IMR-90 (cell line): ENCODE data around the gene USP31. TPM values are rescaled to one million over a fixed set of nuclear protein-coding genes. Genes with fewer than 3 reads are reported as not detected.
A peak's percentile ranks its signal among the peaks of the same experiment; 100 is the strongest.

Experiments used
- ATAC-seq: fragments of 200-7000 bp; cut with Tn5 transposase; 2 replicates; pipeline ENCODE4 v1.9.1; 2020; ENCODE audit warnings: low read depth, mild to moderate bottlenecking, moderate library complexity
- BruUV-seq: library from RNA; stranded (reverse); fragments of 400-500 nt; replicated peaks from 2 replicates; lab custom pipeline; 2021; lab: Mats Ljungman, UMichigan
- CTCF ChIA-PET: fragments of 300-600 bp; formaldehyde crosslinking; extraction: SDS; loops from one replicate; lab custom pipeline; 2021; ENCODE audit warnings: antibody characterized with exemption; lab: Yijun Ruan, JAX
- POLR2A ChIA-PET: fragments of 300-600 bp; sonication (Branson Sonifier 250); formaldehyde crosslinking; loops from one replicate; lab custom pipeline; 2022; ENCODE audit warnings: antibody characterized with exemption; ENCODE audit not compliant: unreplicated experiment; lab: Charles Lee
- DNase-seq: peaks from one replicate; pipeline ENCODE4 v3.0.0; 2013
- H2AFZ ChIP-seq: replicated peaks from 2 replicates; pipeline ENCODE3; 2013; ENCODE audit warnings: low read length, mild to moderate bottlenecking; ENCODE audit not compliant: poor library complexity
- H2AK5ac ChIP-seq: 2 replicates; pipeline ENCODE4 v1.6.1; 2013; ENCODE audit warnings: low read depth, low read length, inconsistent platforms
- H2AK9ac ChIP-seq: replicated peaks from 2 replicates; pipeline ENCODE3; 2013; ENCODE audit warnings: mild to moderate bottlenecking, low read depth, low read length, moderate library complexity; ENCODE audit not compliant: poor library complexity
- H2BK120ac ChIP-seq: 2 replicates; pipeline ENCODE4 v1.6.1; 2013; ENCODE audit warnings: low read depth, low read length, inconsistent platforms
- H2BK15ac ChIP-seq: 3 replicates; pipeline ENCODE4 v1.6.1; 2013; ENCODE audit warnings: low read depth, low read length, inconsistent platforms
- H2BK20ac ChIP-seq: 2 replicates; pipeline ENCODE4 v1.6.1; 2013; ENCODE audit warnings: low read depth, mild to moderate bottlenecking, inconsistent platforms, low read length, moderate library complexity
- H2BK5ac ChIP-seq: 2 replicates; pipeline ENCODE4 v1.6.1; 2013; ENCODE audit warnings: mild to moderate bottlenecking, low read depth, low read length, inconsistent platforms; ENCODE audit not compliant: poor library complexity, severe bottlenecking
- H3K14ac ChIP-seq: replicated peaks from 2 replicates; pipeline ENCODE4 v1.6.1; 2013; ENCODE audit warnings: low read depth, low read length, inconsistent platforms
- H3K18ac ChIP-seq: 2 replicates; pipeline ENCODE4 v1.6.1; 2013; ENCODE audit warnings: low read depth, low read length, control low read depth
- H3K23ac ChIP-seq: 2 replicates; pipeline ENCODE4 v1.6.1; 2013; ENCODE audit warnings: low read depth, low read length, inconsistent platforms
- H3K27ac ChIP-seq: 2 replicates; pipeline ENCODE4 v1.5.1; 2013; ENCODE audit warnings: mild to moderate bottlenecking, control low read depth, low read length; ENCODE audit not compliant: insufficient read depth
- H3K27me3 ChIP-seq: 2 replicates; pipeline ENCODE4 v1.6.1; 2013; ENCODE audit warnings: low read length; ENCODE audit not compliant: control insufficient read depth, insufficient read depth
- H3K36me3 ChIP-seq: 2 replicates; pipeline ENCODE4 v1.6.1; 2013; ENCODE audit warnings: low read length, mixed read lengths; ENCODE audit not compliant: control insufficient read depth, insufficient read depth
- H3K4ac ChIP-seq: 2 replicates; pipeline ENCODE4 v1.6.1; 2013; ENCODE audit warnings: low read depth, low read length, inconsistent platforms
- H3K4me1 ChIP-seq: 2 replicates; pipeline ENCODE4 v1.6.1; 2013; ENCODE audit warnings: low read length, mixed read lengths; ENCODE audit not compliant: control insufficient read depth, insufficient read depth
- H3K4me2 ChIP-seq: 2 replicates; pipeline ENCODE4 v1.6.1; 2013; ENCODE audit warnings: low read depth, mild to moderate bottlenecking, control low read depth, low read length, moderate library complexity
- H3K4me3 ChIP-seq: 2 replicates; pipeline ENCODE4 v1.5.1; 2013; ENCODE audit warnings: low read depth, mild to moderate bottlenecking, control low read depth, low read length, moderate library complexity; ENCODE audit not compliant: insufficient read depth
- H3K56ac ChIP-seq: 2 replicates; pipeline ENCODE4 v1.6.1; 2013; ENCODE audit warnings: low read length, inconsistent platforms; ENCODE audit not compliant: insufficient read depth; ENCODE audit errors: extremely low read depth
- H3K79me1 ChIP-seq, 2 experiments: 2 replicates each; pipeline ENCODE4 v1.6.1; 2013; ENCODE audit warnings: low read length in 2 of 2, inconsistent platforms in 1 of 2, low read depth in 1 of 2
- H3K9ac ChIP-seq: 2 replicates; pipeline ENCODE4 v1.6.1; 2013; ENCODE audit warnings: low read depth, low read length, control low read depth
- H3K9me1 ChIP-seq: 2 replicates; pipeline ENCODE4 v1.6.1; 2013; ENCODE audit warnings: low read length, inconsistent platforms; ENCODE audit not compliant: insufficient read depth
- H3K9me3 ChIP-seq: 2 replicates; pipeline ENCODE4 v1.6.1; 2013; ENCODE audit warnings: low read length; ENCODE audit not compliant: control insufficient read depth, insufficient read depth
- H4K20me1 ChIP-seq: 2 replicates; pipeline ENCODE4 v1.6.1; 2013; ENCODE audit warnings: low read length, inconsistent platforms; ENCODE audit not compliant: insufficient read depth
- H4K5ac ChIP-seq: 2 replicates; pipeline ENCODE4 v1.6.1; 2013; ENCODE audit warnings: mild to moderate bottlenecking, low read depth, low read length, control low read depth
- H4K8ac ChIP-seq, 2 experiments: 2 replicates each; pipeline ENCODE4 v1.6.1; 2013; ENCODE audit warnings: low read depth in 2 of 2, low read length in 2 of 2, control low read depth in 1 of 2, inconsistent platforms in 1 of 2
- H4K91ac ChIP-seq: 2 replicates; pipeline ENCODE4 v1.6.1; 2013; ENCODE audit warnings: low read depth, low read length, inconsistent platforms; ENCODE audit not compliant: insufficient read depth
- CHD1 ChIP-seq: IDR thresholded peaks from 2 replicates; pipeline ENCODE4 v1.6.1; 2012; ENCODE audit warnings: low read depth, low read length, improper control_type of control experiment
- WGBS, 2 experiments: methylation state at CpG; one replicate each; pipeline versions ENCODE4 v1.1.5 to v1.1.7; 2013; ENCODE audit warnings: missing lambda C conversion rate in 2 of 2; ENCODE audit not compliant: insufficient read length in 1 of 2; ENCODE audit errors: extremely low coverage in 2 of 2; 5-methylcytosine and 5-hydroxymethylcytosine counted together
- dilution Hi-C: fragments of 300-500 bp; cut with HindIII; formaldehyde crosslinking; loops from one replicate; pipeline ENCODE4 v1.14.3; 2018; ENCODE audit warnings: low sequenced_read_pairs; ENCODE audit not compliant: unreplicated experiment
- in situ Hi-C: fragments of 300-500 bp; cut with MboI; formaldehyde crosslinking; loops from 3 replicates; pipeline ENCODE4 v1.14.3; 2019; ENCODE audit warnings: low sequenced_read_pairs, inconsistent platforms, mixed read lengths
- intact Hi-C: fragments of 100-400 bp; cut with micrococcal nuclease; formaldehyde crosslinking; loops from 2 replicates; pipeline ENCODE4 v1.10.0; 2022
- polyA plus RNA-seq, 3 experiments: library from polyadenylated mRNA; depleted of rRNA; stranded (reverse); fragments of >200 nt; gene quantifications; 2 replicates each; pipeline ENCODE4 v1.2.3, GENCODE V29; 2012; ENCODE audit warnings: low replicate concordance in 1 of 3
- total RNA-seq: library from RNA; depleted of rRNA; stranded (reverse); fragments of >200 nt; gene quantifications from 2 replicates; pipeline ENCODE4 v1.2.3, GENCODE V29; 2012

Gene USP31
- total and polyA plus RNA-seq, 2 of the 4 experiments (the other 2 are of a cell fraction), result 2.9 to 3.4 TPM

- POLR2A ChIA-PET, result no interaction called here
- H4K91ac ChIP-seq, result no peak within 1 kb of the TSS
- DNase-seq (no peak), ATAC-seq (peak; percentile 18; the same call in 1 of the 2 replicates)
- H4K5ac ChIP-seq, result no peak within 1 kb of the TSS
- H2AK5ac ChIP-seq, result no peak within 1 kb of the TSS
- H3K18ac ChIP-seq, result no peak within 1 kb of the TSS
- H3K4me3 ChIP-seq, result no peak within 1 kb of the TSS
- no peaks in the 10 kb centered on the region for H3K9me3 ChIP-seq
- H3K4me1 ChIP-seq, result no peaks in the 10 kb centered on the region
- peak within 1 kb of the TSS; percentile 70 for H2AK9ac ChIP-seq
- H3K9ac ChIP-seq, result no peak within 1 kb of the TSS
- H3K23ac ChIP-seq, result no peak within 1 kb of the TSS
- no peak within 1 kb of the TSS for H2BK5ac ChIP-seq
- peak within 1 kb of the TSS; percentile 78 for H2AFZ ChIP-seq
- no peak within 1 kb of the TSS for H2BK15ac ChIP-seq
- H3K36me3 ChIP-seq, result no peaks in the 10 kb centered on the region
- WGBS, 2 experiments, result 4% methylated on average over 42 of the region's 71 CpGs; no CpG with 5 or more reads in 1 of the 2 experiments
- no peak within 1 kb of the TSS for H3K14ac ChIP-seq
- dilution Hi-C loops, result no loop called here
- no peak within 1 kb of the TSS for H2BK20ac ChIP-seq
- H3K4ac ChIP-seq, result no peak within 1 kb of the TSS
- no TSS peak for BruUV-seq
- intact Hi-C loops, result loop anchor here (1.0 kb wide), 1 partner anchor 251 kb away; no protein-coding TSS in a partner anchor
- in situ Hi-C loops, result loop anchor here (10.0 kb wide), 1 partner anchor 252 kb away; no protein-coding TSS in a partner anchor
- peaks cover 40% of the 10 kb centered on the region for H3K27me3 ChIP-seq
- CTCF ChIA-PET, result interaction anchor here (0.6 to 1.1 kb wide), 4 partner anchors 16 to 1948 kb away, joined by 3 to 5 read pairs (median 4); no protein-coding TSS in a partner anchor
- no peaks in the 10 kb centered on the region for H3K9me1 ChIP-seq
- no peak within 1 kb of the TSS for H4K8ac ChIP-seq
- H3K56ac ChIP-seq, result no peak within 1 kb of the TSS
- H3K27ac ChIP-seq, result no peak within 1 kb of the TSS
- no peak for TF ChIP-seq CHD1
- no peak within 1 kb of the TSS for H2BK120ac ChIP-seq
- no peaks in the 10 kb centered on the region for H4K20me1 ChIP-seq
- H3K4me2 ChIP-seq, result peak within 1 kb of the TSS; percentile 26; the same call in 1 of the 2 replicates
- no peaks in the 10 kb centered on the region for H3K79me1 ChIP-seq
These were observed 33.7 kb upstream of the USP31 start, which contains the start of gene SCNN1G for GRCh38 chr16:23182679-23183542. TSS of gene SCNN1G (plus strand) at chr16:23182745. CDS start at chr16:23186272, 3,527 bp downstream.
